Measurements from ENCODE around the gene IQGAP2. TPM values are rescaled to one million over a fixed set of nuclear protein-coding genes. Genes with fewer than 3 reads are reported as not detected.

The IQGAP2 gene
- total and polyA plus RNA-seq, 3 experiments from 2014 or later = 51.4 to 70.5 (median 62.5) TPM

GRCh38 chr5:76528547-76529331 lies 125.7 kb downstream of the IQGAP2 start:
- Mint-ChIP-seq H3K4me1 (peaks cover 74 to 92% (median 89%) of the 10 kb centered on the region in 3 donors), H3K27me3 (no peaks in the 10 kb centered on the region), H3K4me3 (peak overlapping the region in 1 of 7 donors; percentile 2), H3K9me3 (no peaks in the 10 kb centered on the region), H3K27ac (peak overlapping the region in 7 of 8 donors; percentile 3 to 83 (median 20)), H3K36me3 (peaks cover 0 to 8% (median 7%) of the 10 kb centered on the region in 3 donors)
- H3K27me3 ChIP-seq (ENCODE audit: insufficient read depth, low read length, poor library complexity, severe bottlenecking) = no peaks in the 10 kb centered on the region
- H3K4me1 ChIP-seq (ENCODE audit: insufficient read depth, low read length) = peaks cover 41% of the 10 kb centered on the region
- no peak overlapping the region for H3K27ac ChIP-seq (ENCODE audit: low read depth, low read length)
- H3K4me3 ChIP-seq (ENCODE audit: low read length) = no peak overlapping the region
- no peaks in the 10 kb centered on the region for H3K36me3 ChIP-seq (ENCODE audit: insufficient read depth, low read length)
- H3K9me3 ChIP-seq (ENCODE audit: low read length) = no peaks in the 10 kb centered on the region
- ChIA-PET CTCF (interaction anchor here (1.2 kb wide), 1 partner anchor 15 kb away, joined by 6 read pairs; no protein-coding TSS in a partner anchor), POLR2A (interaction anchor here (0.9 kb wide), 1 partner anchor 19 kb away, joined by 4 read pairs; no protein-coding TSS in a partner anchor)
- no peak for DNase-seq

GRCh38 chr5:76529464-76530344 lies 126.6 kb downstream of the IQGAP2 start:
- POLR2A ChIA-PET = no interaction called here
- Mint-ChIP-seq H3K27ac (peak overlapping the region in 2 of 8 donors; percentile 5 to 15), H3K9me3 (no peaks in the 10 kb centered on the region), H3K27me3 (no peaks in the 10 kb centered on the region), H3K4me3 (no peak overlapping the region), H3K4me1 (peaks cover 73 to 92% (median 89%) of the 10 kb centered on the region in 3 donors), H3K36me3 (peaks cover 0 to 8% (median 7%) of the 10 kb centered on the region in 3 donors)
- Histone ChIP-seq H3K36me3 (ENCODE audit: insufficient read depth, low read length) (no peaks in the 10 kb centered on the region), H3K27me3 (ENCODE audit: insufficient read depth, low read length, poor library complexity, severe bottlenecking) (no peaks in the 10 kb centered on the region), H3K27ac (ENCODE audit: low read depth, low read length) (no peak overlapping the region), H3K4me3 (ENCODE audit: low read length) (no peak overlapping the region), H3K4me1 (ENCODE audit: insufficient read depth, low read length) (peaks cover 33% of the 10 kb centered on the region), H3K9me3 (ENCODE audit: low read length) (no peaks in the 10 kb centered on the region)
- CTCF ChIA-PET = interaction anchor here (1.2 kb wide), 1 partner anchor 14 kb away, joined by 6 read pairs; no protein-coding TSS in a partner anchor
- no peak for DNase-seq

GRCh38 chr5:76532052-76532451 lies 129.0 kb downstream of the IQGAP2 start:
- Histone ChIP-seq H3K9me3 (ENCODE audit: low read length) (no peaks in the 10 kb centered on the region), H3K36me3 (ENCODE audit: insufficient read depth, low read length) (no peaks in the 10 kb centered on the region), H3K4me1 (ENCODE audit: insufficient read depth, low read length) (peaks cover 31% of the 10 kb centered on the region), H3K27me3 (ENCODE audit: insufficient read depth, low read length, poor library complexity, severe bottlenecking) (no peaks in the 10 kb centered on the region), H3K27ac (ENCODE audit: low read depth, low read length) (no peak overlapping the region), H3K4me3 (ENCODE audit: low read length) (no peak overlapping the region)
- Mint-ChIP-seq H3K36me3 (peaks cover 0 to 16% (median 11%) of the 10 kb centered on the region in 3 donors), H3K27ac (no peak overlapping the region), H3K4me1 (peaks cover 63 to 85% (median 81%) of the 10 kb centered on the region in 3 donors), H3K4me3 (no peak overlapping the region), H3K9me3 (no peaks in the 10 kb centered on the region), H3K27me3 (no peaks in the 10 kb centered on the region)
- ChIA-PET CTCF (no interaction called here), POLR2A (no interaction called here)
- no peak for DNase-seq

- Mint-ChIP-seq H3K27me3 (no peaks in the 10 kb centered on the region), H3K27ac (peak overlapping the region in 3 of 8 donors; percentile 6 to 78 (median 43)), H3K4me3 (no peak overlapping the region), H3K4me1 (peaks cover 64 to 85% (median 81%) of the 10 kb centered on the region in 3 donors), H3K36me3 (peaks cover 0 to 18% (median 11%) of the 10 kb centered on the region in 3 donors), H3K9me3 (no peaks in the 10 kb centered on the region)
- Histone ChIP-seq H3K36me3 (ENCODE audit: insufficient read depth, low read length) (no peaks in the 10 kb centered on the region), H3K9me3 (ENCODE audit: low read length) (no peaks in the 10 kb centered on the region), H3K4me3 (ENCODE audit: low read length) (no peak overlapping the region), H3K27me3 (ENCODE audit: insufficient read depth, low read length, poor library complexity, severe bottlenecking) (no peaks in the 10 kb centered on the region), H3K4me1 (ENCODE audit: insufficient read depth, low read length) (peaks cover 21% of the 10 kb centered on the region), H3K27ac (ENCODE audit: low read depth, low read length) (no peak overlapping the region)
- no peak for DNase-seq
- ChIA-PET POLR2A (no interaction called here), CTCF (no interaction called here)
Observed at GRCh38 chr5:76532973-76533372, 129.9 kb downstream of the IQGAP2 start.

- Histone ChIP-seq H3K4me3 (ENCODE audit: low read length) (no peak overlapping the region), H3K4me1 (ENCODE audit: insufficient read depth, low read length) (peaks cover 20% of the 10 kb centered on the region), H3K9me3 (ENCODE audit: low read length) (no peaks in the 10 kb centered on the region), H3K27ac (ENCODE audit: low read depth, low read length) (no peak overlapping the region), H3K27me3 (ENCODE audit: insufficient read depth, low read length, poor library complexity, severe bottlenecking) (no peaks in the 10 kb centered on the region), H3K36me3 (ENCODE audit: insufficient read depth, low read length) (no peaks in the 10 kb centered on the region)
- Mint-ChIP-seq H3K4me1 (peaks cover 68 to 86% (median 82%) of the 10 kb centered on the region in 3 donors), H3K27me3 (no peaks in the 10 kb centered on the region), H3K4me3 (no peak overlapping the region), H3K27ac (peak overlapping the region in 6 of 8 donors; percentile 1 to 74 (median 24)), H3K9me3 (no peaks in the 10 kb centered on the region), H3K36me3 (peaks cover 0 to 18% (median 9%) of the 10 kb centered on the region in 3 donors)
- DNase-seq = no peak
- ChIA-PET POLR2A (no interaction called here), CTCF (no interaction called here)
Observed at GRCh38 chr5:76535577-76535976, 132.5 kb downstream of the IQGAP2 start.

- Mint-ChIP-seq H3K27ac (peak overlapping the region in 1 of 8 donors; percentile 7), H3K9me3 (no peaks in the 10 kb centered on the region)
- POLR2A ChIA-PET = no interaction called here
Observed at GRCh38 chr5:76537073-76537543, 134.0 kb downstream of the IQGAP2 start.

GRCh38 chr5:76542241-76542640 lies 139.2 kb downstream of the IQGAP2 start:
- no peak for DNase-seq
- Mint-ChIP-seq H3K4me3 (peak overlapping the region; percentile 63 to 90 (median 80)), H3K36me3 (peaks cover 0 to 2% (median 0%) of the 10 kb centered on the region in 3 donors), H3K27me3 (no peaks in the 10 kb centered on the region), H3K4me1 (peaks cover 86 to 98% (median 96%) of the 10 kb centered on the region in 3 donors), H3K9me3 (no peaks in the 10 kb centered on the region), H3K27ac (peak overlapping the region; percentile 90 to 99 (median 98))
- H3K36me3 ChIP-seq (ENCODE audit: insufficient read depth, low read length) = no peaks in the 10 kb centered on the region
- POLR2A ChIA-PET = interaction anchor here (1.1 to 3.1 kb wide), 3 partner anchors 69 to 139 kb away, joined by 3 to 58 read pairs (median 11); partner anchors contain the start of gene IQGAP2
- no peaks in the 10 kb centered on the region for H3K9me3 ChIP-seq (ENCODE audit: low read length)
- H3K4me3 ChIP-seq (ENCODE audit: low read length) = peak overlapping the region; percentile 37
- no peaks in the 10 kb centered on the region for H3K27me3 ChIP-seq (ENCODE audit: insufficient read depth, low read length, poor library complexity, severe bottlenecking)
- peaks cover 70% of the 10 kb centered on the region for H3K4me1 ChIP-seq (ENCODE audit: insufficient read depth, low read length)
- peak overlapping the region; percentile 87 for H3K27ac ChIP-seq (ENCODE audit: low read depth, low read length)
- CTCF ChIA-PET = interaction anchor here (1.1 to 3.7 kb wide), 8 partner anchors 19 to 216 kb away, joined by 3 to 70 read pairs (median 5); partner anchors contain the start of gene IQGAP2

More at GRCh38 chr5:76537073-76537543, 134.0 kb downstream of the IQGAP2 start:
- Histone ChIP-seq H3K36me3 (ENCODE audit: insufficient read depth, low read length) (no peaks in the 10 kb centered on the region), H3K27me3 (ENCODE audit: insufficient read depth, low read length, poor library complexity, severe bottlenecking) (no peaks in the 10 kb centered on the region), H3K9me3 (ENCODE audit: low read length) (no peaks in the 10 kb centered on the region), H3K4me1 (ENCODE audit: insufficient read depth, low read length) (peaks cover 29% of the 10 kb centered on the region), H3K4me3 (ENCODE audit: low read length) (no peak overlapping the region), H3K27ac (ENCODE audit: low read depth, low read length) (no peak overlapping the region)
- CTCF ChIA-PET = no interaction called here
- no peak for DNase-seq
- Mint-ChIP-seq H3K4me3 (no peak overlapping the region), H3K36me3 (peaks cover 0 to 16% (median 7%) of the 10 kb centered on the region in 3 donors), H3K27me3 (no peaks in the 10 kb centered on the region), H3K4me1 (peaks cover 73 to 87% (median 85%) of the 10 kb centered on the region in 3 donors)
